ENCODE results near the gene MAGI2. TPM values are rescaled to one million over a fixed set of nuclear protein-coding genes. Genes with fewer than 3 reads are reported as not detected.
"Not testable (repeated sequence)": the region's sequence is repeated elsewhere in the genome, so short reads cannot be mapped to it uniquely, and the experiment has no call there.

Gene MAGI2
- total RNA-seq, 1 experiment from 2014 or later = 0.22 TPM

DNA sequence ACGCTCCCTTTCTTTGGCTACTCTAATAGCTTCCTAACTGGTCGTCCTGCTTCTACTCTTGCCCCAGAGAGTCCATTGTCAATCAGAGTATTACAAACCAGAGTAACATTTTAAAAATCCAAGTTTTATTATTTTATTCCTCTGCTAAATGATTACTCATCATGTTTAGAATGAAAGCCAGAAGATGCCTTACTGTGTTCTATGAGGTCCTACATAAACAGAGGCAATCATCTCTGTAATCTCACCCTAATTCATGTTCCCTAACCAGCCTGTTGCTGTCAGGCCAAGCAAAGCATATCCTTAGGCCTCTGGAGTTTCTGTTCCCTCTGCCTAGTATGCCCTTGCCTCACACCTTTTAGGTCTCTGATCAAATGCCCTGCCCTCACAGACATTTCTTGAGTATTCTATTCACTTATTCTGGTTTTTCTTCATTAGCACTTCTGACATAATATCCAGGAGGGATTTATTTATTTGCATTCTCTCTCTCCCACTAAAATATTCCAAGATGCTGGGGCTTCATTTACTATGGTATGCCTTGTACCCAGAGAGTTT lies 1157.3 kb downstream of the MAGI2 start:
- Histone ChIP-seq H3K4me3 (replicated peaks in 1 of 2; ENCODE audit: low read depth in 1 of 2, low read length in 2 of 2) (no peak overlapping the region), H4K20me1 (ENCODE audit: insufficient read depth) (no peaks in the 10 kb centered on the region; the same call in 1 of the 2 replicates), H3K36me3 (ENCODE audit: control insufficient read depth in 1 of 2, insufficient read depth in 2 of 2, low read length in 2 of 2) (no peaks in the 10 kb centered on the region), H3K27me3 (ENCODE audit: insufficient read depth, low read length) (peaks cover 1% of the 10 kb centered on the region; the same call in 1 of the 2 replicates), H3K9me3 (ENCODE audit: control insufficient read depth in 1 of 2, insufficient read depth in 1 of 2, low read depth in 1 of 2, low read length in 2 of 2) (no peaks in the 10 kb centered on the region), H3K27ac (ENCODE audit: low read depth, low read length) (no peak overlapping the region), H3K9me2 (ENCODE audit: insufficient read depth) (no peaks in the 10 kb centered on the region), H3K4me1 (ENCODE audit: control insufficient read depth in 1 of 2, insufficient read depth in 2 of 2, low read length in 2 of 2) (no peaks in the 10 kb centered on the region), H3K9ac (ENCODE audit: low read length) (no peak overlapping the region), H2AFZ (ENCODE audit: low read depth, low read length, poor library complexity, severe bottlenecking) (no peak overlapping the region), H3K79me2 (ENCODE audit: insufficient read depth, low read length) (no peaks in the 10 kb centered on the region), H3K4me2 (ENCODE audit: low read length) (no peak overlapping the region)
- ATAC-seq = no peak
- ChIA-PET POLR2A (no interaction called here), CTCF (no interaction called here), RAD21 (ENCODE audit: low non-redundant PET in 1 of 2, low total read pairs in 2 of 2, uncharacterized antibody in 2 of 2, unreplicated experiment in 2 of 2) (no interaction called here)
- intact Hi-C loops (cut with micrococcal nuclease) = no loop called here
- no peak for DNase-seq (ENCODE audit: low read depth, low spot score)
- BruUV-seq (replicated peaks) = no TSS peak
- TF ChIP-seq CEBPB (IDR thresholded peaks at IDR 0.05; ENCODE audit: low read depth) (no peak), SIN3A (IDR thresholded peaks at IDR 0.05; ENCODE audit: low read depth) (no peak)

DNA sequence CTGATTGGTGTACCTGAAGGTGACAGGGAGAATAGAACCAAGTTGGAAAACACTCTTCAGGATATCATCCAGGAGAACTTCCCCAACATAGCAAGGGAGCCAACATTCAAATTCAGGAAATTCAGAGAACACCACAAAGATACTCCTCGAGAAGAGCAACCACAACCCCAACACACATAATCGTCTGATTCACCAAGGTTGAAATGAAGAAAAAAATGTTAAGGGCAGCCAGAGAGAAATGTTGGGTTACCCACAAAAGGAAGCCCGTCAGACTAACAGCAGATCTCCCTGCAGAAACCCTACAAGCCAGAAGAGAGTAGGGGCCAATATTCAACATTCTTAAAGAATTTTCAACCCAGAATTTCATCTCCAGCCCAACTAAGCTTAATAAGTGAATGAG lies 1164.0 kb downstream of the MAGI2 start:
- H2AFZ ChIP-seq (ENCODE audit: low read depth, low read length, poor library complexity, severe bottlenecking); H3K9me3 ChIP-seq (ENCODE audit: control insufficient read depth in 1 of 2, insufficient read depth in 1 of 2, low read depth in 1 of 2, low read length in 2 of 2); H4K20me1 ChIP-seq (ENCODE audit: insufficient read depth); H3K4me2 ChIP-seq (ENCODE audit: low read length); RAD21 ChIA-PET (ENCODE audit: low non-redundant PET in 1 of 2, low total read pairs in 2 of 2, uncharacterized antibody in 2 of 2, unreplicated experiment in 2 of 2); H3K4me3 ChIP-seq (replicated peaks in 1 of 2; ENCODE audit: low read depth in 1 of 2, low read length in 2 of 2); H3K27ac ChIP-seq (ENCODE audit: low read depth, low read length); intact Hi-C loops (cut with micrococcal nuclease); DNase-seq (ENCODE audit: low read depth, low spot score); CTCF ChIA-PET; H3K9me2 ChIP-seq (ENCODE audit: insufficient read depth); BruUV-seq (replicated peaks); ATAC-seq; H3K9ac ChIP-seq (ENCODE audit: low read length); H3K4me1 ChIP-seq (ENCODE audit: control insufficient read depth in 1 of 2, insufficient read depth in 2 of 2, low read length in 2 of 2); H3K36me3 ChIP-seq (ENCODE audit: control insufficient read depth in 1 of 2, insufficient read depth in 2 of 2, low read length in 2 of 2); POLR2A ChIA-PET; H3K79me2 ChIP-seq (ENCODE audit: insufficient read depth, low read length): not testable (repeated sequence)
- H3K27me3 ChIP-seq (ENCODE audit: insufficient read depth, low read length) = peaks cover 33% of the 10 kb centered on the region; the same call in 1 of the 2 replicates

DNA sequence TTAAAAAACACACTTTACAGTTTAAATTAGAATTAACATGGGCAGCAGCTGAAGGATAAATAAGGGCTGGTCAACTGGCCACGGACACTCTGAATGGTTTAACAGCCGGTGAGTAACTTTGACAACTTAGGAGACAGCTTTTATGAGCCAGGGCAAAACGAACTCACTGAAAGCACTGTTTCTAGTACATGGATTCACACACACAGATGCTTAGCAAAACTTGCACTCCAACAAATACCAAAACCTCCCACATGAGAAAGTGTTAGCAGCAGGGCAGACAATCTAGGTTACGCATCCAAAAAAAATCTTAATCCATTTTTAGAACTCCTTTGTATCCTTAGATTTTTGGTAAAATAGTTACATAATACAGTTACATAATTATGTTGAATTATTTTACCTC lies 1168.5 kb downstream of the MAGI2 start:
- no peaks in the 10 kb centered on the region for H3K9me3 ChIP-seq (ENCODE audit: control insufficient read depth in 1 of 2, insufficient read depth in 1 of 2, low read depth in 1 of 2, low read length in 2 of 2)
- no peak overlapping the region for H3K9ac ChIP-seq (ENCODE audit: low read length)
- H3K9me2 ChIP-seq (ENCODE audit: insufficient read depth) = no peaks in the 10 kb centered on the region
- DNase-seq (ENCODE audit: low read depth, low spot score) (no peak), ATAC-seq (no peak)
- H3K27me3 ChIP-seq (ENCODE audit: insufficient read depth, low read length) = peaks cover 43% of the 10 kb centered on the region; the same call in 1 of the 2 replicates
- intact Hi-C loops (cut with micrococcal nuclease) = no loop called here
- H3K27ac ChIP-seq (ENCODE audit: low read depth, low read length) = no peak overlapping the region
- no peaks in the 10 kb centered on the region for H3K79me2 ChIP-seq (ENCODE audit: insufficient read depth, low read length)
- H3K4me1 ChIP-seq (ENCODE audit: control insufficient read depth in 1 of 2, insufficient read depth in 2 of 2, low read length in 2 of 2) = no peaks in the 10 kb centered on the region
- ChIA-PET RAD21 (ENCODE audit: low non-redundant PET in 1 of 2, low total read pairs in 2 of 2, uncharacterized antibody in 2 of 2, unreplicated experiment in 2 of 2) (no interaction called here), POLR2A (no interaction called here), CTCF (no interaction called here)
- H3K36me3 ChIP-seq (ENCODE audit: control insufficient read depth in 1 of 2, insufficient read depth in 2 of 2, low read length in 2 of 2) = no peaks in the 10 kb centered on the region
- no peak overlapping the region for H3K4me3 ChIP-seq (replicated peaks in 1 of 2; ENCODE audit: low read depth in 1 of 2, low read length in 2 of 2)
- H3K4me2 ChIP-seq (ENCODE audit: low read length) = no peak overlapping the region
- H2AFZ ChIP-seq (ENCODE audit: low read depth, low read length, poor library complexity, severe bottlenecking) = no peak overlapping the region
- H4K20me1 ChIP-seq (ENCODE audit: insufficient read depth) = no peaks in the 10 kb centered on the region
- no TSS peak for BruUV-seq (replicated peaks)
- no peak for TF ChIP-seq SRF (IDR thresholded peaks at IDR 0.05; ENCODE audit: low read depth)
- no peak for TF ChIP-seq ZFX (IDR thresholded peaks at IDR 0.05)
- no peak for TF ChIP-seq EZH2 (IDR thresholded peaks at IDR 0.05)
- TF ChIP-seq, protein P1, sequence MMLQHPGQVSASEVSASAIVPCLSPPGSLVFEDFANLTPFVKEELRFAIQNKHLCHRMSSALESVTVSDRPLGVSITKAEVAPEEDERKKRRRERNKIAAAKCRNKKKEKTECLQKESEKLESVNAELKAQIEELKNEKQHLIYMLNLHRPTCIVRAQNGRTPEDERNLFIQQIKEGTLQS (IDR thresholded peaks at IDR 0.05) = no peak
- no peak for TF ChIP-seq CBX3 (IDR thresholded peaks at IDR 0.05; ENCODE audit: low read depth)
- no peak for TF ChIP-seq TCF7L2 (IDR thresholded peaks at IDR 0.05; ENCODE audit: borderline replicate concordance, extremely low read depth, insufficient read depth, insufficient read length)
- TF ChIP-seq ZNF274 (IDR thresholded peaks at IDR 0.05; ENCODE audit: low read depth, low read length) = no peak
- no peak for TF ChIP-seq POLR2A (IDR thresholded peaks at IDR 0.05; ENCODE audit: borderline replicate concordance, extremely low read depth, insufficient read depth, insufficient read length)
- TF ChIP-seq EZH2phosphoT487 (IDR thresholded peaks at IDR 0.05; ENCODE audit: borderline replicate concordance) = no peak
- TF ChIP-seq, protein P2, sequence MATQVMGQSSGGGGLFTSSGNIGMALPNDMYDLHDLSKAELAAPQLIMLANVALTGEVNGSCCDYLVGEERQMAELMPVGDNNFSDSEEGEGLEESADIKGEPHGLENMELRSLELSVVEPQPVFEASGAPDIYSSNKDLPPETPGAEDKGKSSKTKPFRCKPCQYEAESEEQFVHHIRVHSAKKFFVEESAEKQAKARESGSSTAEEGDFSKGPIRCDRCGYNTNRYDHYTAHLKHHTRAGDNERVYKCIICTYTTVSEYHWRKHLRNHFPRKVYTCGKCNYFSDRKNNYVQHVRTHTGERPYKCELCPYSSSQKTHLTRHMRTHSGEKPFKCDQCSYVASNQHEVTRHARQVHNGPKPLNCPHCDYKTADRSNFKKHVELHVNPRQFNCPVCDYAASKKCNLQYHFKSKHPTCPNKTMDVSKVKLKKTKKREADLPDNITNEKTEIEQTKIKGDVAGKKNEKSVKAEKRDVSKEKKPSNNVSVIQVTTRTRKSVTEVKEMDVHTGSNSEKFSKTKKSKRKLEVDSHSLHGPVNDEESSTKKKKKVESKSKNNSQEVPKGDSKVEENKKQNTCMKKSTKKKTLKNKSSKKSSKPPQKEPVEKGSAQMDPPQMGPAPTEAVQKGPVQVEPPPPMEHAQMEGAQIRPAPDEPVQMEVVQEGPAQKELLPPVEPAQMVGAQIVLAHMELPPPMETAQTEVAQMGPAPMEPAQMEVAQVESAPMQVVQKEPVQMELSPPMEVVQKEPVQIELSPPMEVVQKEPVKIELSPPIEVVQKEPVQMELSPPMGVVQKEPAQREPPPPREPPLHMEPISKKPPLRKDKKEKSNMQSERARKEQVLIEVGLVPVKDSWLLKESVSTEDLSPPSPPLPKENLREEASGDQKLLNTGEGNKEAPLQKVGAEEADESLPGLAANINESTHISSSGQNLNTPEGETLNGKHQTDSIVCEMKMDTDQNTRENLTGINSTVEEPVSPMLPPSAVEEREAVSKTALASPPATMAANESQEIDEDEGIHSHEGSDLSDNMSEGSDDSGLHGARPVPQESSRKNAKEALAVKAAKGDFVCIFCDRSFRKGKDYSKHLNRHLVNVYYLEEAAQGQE (IDR thresholded peaks at IDR 0.05; ENCODE audit: low read depth) = no peak
